NCI-H1092 (cell line): Measurements from ENCODE around the gene WNT4.

Experiments used
- DNase-seq: peaks from one replicate; lab custom pipeline; 2025; lab: John Stamatoyannopoulos, UW

WNT4 gene

DNA sequence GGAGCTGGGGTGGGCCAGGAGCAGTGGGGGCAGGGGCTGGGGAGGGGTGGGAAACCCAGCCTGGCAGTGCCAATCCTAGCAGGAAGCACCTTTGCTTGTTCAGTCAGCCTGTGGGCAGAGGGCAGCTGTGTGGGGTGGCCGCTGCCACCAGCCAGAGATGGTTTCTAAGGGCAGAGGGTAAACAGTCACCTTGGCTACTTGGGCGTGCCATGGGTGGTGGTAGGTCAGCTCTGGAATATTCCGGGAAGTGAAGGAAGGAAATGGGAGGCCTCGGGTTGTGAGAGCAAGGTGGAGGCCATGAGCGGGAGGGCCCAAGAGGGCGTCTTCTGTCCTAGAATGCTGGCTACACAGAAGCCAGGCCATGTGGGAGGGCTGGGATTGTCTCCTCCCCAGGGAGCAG lies 20.7 kb upstream of the WNT4 start:
- no peak for DNase-seq

DNA sequence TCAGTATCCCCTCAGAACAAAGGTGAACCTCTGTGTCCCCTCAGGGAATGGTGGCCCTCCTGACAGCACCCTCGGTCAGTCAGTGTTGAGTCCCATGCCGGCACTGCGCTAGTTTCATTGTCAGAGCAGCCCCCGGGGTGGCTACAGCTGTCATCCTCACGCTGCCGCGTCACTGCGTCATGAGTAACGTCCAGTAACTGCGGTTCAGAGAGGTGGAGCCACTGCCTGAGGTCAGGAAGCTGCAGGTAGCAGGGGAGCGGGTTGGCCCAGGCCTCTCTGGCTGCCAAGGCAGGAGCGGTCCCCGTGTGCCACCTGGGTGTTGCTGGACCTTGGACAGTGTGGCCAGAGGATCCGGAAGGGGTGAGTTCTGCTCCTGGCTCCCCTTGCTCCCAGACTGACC lies 20.2 kb upstream of the WNT4 start:
- DNase-seq: no peak

DNA sequence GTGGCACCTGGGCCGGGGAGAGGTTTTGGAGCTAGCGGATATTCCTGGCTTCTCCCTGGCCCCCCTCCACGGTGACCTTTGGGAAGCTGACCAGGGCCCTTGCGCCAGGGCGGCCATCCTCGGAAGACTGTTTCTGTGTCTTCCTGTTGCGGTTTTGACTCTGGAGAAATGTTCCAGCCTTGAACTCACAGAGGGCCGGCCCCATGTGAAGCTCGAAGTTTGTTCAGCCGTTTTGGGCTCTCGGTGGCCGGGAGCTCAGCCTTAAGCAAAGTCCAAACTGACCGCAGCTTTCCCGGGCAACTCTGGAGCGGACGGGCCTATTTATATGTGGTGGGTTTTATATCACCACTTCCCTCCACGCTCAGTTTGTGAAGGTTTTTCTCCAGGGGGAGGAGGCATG lies 17.0 kb upstream of the WNT4 start:
- DNase-seq: no peak

DNA sequence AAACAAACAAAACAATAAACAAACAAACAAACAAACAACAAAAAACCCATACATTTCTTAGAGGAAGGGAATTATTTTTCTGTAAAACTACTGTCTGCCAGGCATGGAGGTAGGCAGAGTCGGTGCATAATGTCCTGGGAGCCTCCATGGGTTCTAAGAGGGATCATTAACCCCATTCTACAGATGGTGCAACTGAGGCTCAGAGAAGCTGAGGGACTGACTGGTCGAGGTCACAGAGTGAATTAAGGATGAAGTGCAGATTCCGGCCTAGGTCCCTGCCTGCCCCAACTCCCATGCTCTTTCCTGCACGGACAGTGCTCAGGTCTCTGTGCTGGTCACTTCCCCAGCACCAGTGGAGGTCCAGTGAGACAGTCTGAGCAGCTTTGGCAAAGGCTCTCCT lies 15.8 kb upstream of the WNT4 start:
- no peak for DNase-seq

DNA sequence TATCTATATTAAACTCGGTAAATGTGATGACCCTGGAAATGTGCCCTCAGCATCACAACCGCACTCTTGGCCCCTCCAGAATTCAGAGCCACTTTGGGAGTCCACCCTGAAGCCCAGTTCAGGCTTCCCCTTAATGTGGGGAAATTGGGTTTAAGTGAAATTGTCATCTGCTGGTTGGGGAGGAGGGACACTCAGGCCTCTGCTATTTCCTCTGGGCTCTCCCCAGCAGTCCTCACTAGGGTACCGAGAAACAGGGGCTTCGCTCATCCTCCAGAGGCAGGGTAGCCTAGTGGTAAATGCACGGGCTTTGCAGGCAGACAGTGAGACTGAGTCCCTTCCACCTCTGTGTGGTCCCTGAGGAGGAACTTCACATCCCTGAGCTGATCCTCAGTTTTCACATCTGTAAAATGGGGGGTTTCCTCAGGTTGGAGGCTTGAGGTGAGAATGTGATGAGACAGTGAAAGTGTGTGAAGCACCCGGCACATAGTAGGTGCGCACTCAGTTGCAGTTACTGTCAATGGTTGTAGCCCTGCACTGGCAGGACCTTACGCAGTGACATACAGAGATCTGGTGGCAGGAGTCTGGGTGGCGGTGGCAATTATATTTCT lies 14.6 kb upstream of the WNT4 start:
- DNase-seq: no peak

DNA sequence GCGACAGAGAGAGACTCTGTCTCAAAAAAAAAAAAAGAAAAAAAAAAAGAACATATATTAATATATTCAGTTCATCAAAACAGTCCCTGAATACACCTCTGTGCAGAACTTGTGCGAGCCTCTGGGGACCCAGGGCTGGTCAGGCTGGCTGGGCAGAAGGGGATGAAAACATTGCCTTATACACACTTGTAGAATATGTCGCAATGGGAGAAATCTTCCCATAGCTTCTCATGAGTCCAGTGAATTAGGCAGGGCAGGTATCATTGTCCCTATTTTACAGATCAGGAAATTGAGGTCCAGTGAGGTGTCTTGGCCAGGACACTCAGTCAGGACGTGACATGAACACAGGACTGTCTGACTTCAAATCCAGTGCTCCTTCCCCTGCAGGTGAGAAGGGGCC lies 12.6 kb upstream of the WNT4 start:
- DNase-seq: no peak

DNA sequence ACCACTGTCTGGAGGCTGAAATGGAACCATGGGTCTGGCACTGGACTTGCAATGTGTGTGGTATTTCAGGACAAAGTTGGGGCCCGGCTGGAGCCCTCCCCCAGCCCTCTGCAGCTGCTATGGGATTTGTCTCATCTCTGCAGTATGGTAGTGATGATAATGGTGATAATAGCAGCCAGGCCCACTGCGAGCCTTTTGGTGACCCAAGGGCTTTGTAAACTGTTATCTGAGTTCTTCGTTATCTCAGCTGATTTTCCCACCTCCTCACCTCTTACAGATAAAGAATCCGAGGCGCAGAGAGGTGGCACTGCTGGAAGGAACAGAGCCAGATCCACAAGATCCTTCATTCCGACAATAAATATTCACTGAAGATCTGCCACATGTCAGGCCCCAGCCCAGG lies 11.7 kb upstream of the WNT4 start:
- DNase-seq: no peak

DNA sequence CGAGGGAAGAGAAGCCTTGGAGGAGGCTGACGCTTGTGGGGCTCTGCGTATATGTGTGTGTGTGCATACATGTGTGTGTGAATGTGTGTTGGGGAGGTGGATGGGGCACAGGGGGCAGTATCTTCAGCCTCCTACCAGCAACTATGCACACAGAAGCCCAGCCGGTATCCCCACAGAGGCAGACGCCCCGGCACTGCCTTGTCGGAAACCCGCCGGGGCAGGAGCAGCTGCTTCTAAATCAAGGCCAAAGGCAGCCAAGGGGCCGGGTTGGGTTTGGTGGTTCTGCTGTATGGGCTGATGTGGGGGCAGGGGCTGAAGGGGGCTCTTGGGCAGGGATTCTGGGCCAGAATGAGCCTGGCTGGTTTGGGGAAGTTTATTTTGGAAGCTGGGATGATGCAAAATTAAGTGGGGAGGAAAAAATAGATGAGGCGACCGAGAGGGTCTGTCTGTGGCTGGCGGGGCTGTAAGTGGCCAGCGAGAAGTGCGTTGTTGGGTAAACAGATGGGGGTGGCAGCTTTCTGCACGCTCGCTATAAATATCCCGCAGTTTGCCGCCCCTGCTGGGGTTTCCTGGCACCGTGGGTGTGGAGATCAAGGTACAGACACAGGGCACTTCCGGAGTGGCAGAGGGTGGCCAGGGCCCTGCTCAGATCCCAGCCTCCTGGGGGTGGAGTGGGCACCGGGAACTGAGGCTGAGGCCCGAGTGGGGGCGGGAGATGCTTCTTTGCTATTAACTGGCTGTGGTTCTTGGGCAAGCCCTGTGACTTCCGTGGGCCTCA lies 11.0 kb upstream of the WNT4 start:
- peak; percentile 24 for DNase-seq

DNA sequence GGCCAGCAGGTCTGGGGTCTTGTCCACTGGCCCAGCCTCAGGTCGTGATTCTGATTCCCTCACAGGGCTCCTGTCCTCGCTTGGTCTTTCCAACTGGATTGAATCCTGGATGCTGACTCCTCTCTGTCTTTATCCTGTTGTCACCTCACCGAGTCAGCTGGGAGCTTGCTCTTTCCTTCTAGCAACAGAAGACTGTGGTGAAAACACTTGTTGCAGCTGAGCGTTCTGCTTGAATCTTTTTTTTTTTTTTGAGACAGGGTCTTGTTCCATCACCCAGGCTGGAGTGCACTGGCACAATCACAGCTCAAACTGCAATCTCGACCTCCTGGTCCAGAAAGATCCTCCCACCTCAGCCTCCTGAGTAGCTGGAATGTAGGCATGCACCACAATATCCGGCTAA lies 8.0 kb upstream of the WNT4 start:
- DNase-seq: no peak

DNA sequence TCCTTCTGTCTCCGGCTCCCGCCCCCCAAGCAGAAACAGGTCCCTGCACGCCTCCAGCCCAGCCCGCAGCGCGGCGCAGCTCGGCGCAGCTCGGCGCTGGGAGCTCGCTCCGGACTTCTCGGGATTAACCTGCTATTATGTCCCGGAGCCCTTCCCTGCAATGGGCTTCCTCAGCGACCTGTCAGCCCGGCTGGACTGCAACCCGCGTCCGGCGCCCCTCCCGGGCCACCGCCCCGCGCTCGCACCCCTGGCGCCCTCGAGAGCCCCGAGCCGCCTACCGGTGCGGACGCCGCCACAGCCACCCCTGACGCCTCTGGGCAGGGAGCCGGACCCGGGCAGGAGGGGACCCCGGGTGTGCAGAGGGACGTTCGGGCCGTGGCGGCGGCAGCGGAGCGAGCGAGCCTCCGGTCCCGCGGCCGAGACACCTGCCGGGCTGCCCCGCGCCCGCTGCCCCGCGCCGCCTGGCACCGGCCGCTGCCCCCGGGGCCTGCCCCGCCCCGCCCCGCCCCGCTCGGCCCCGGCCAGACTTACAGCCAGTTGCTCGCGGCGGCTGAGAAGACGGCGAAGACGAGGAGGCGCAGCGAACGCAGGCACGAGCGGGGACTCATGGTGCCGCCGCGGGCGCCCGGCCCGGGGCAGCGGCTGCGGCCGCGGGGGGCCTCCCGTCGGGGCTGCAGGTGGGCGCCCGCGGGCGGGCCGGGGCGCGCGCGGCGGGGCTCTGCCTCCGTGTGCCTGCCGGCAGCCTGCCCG lies 407 bp downstream of the WNT4 start:
- no peak for DNase-seq

DNA sequence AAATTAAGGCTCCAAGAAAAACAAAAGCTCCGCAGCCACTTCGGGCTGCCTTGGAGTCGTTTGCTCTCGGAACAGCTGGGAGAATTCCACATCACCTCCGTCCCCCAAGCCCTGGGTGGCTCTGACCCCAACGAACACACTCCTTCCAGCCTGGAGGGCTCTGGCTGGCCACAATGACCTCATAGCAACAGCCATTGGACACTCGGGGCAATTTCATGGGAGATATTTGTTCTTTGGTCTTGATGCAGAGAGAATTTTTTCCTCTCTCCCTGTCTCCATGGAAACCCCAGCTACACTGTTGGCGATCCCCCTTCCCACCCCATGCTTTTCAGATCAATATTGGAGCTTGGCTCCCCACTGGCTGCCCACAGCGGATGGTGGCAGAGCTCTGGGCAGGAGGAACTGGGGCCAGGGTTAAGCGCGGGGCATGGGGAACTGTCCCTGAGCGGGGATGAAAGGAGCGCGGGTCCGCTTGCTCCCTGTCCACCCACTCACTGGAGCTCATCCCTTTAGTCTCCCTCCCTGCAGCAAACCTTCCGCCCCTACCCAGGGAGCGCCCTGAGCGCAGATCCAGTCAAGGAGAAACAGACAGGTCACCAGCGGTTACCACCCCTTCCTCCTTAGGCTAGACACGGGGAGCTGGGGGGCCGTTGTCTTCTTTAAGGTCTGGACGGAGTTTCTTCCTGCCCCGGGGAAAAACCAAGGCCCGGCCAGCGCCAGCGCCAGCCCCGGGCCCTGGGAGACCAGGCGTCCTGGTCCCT lies 1.2 kb downstream of the WNT4 start:
- DNase-seq: no peak

DNA sequence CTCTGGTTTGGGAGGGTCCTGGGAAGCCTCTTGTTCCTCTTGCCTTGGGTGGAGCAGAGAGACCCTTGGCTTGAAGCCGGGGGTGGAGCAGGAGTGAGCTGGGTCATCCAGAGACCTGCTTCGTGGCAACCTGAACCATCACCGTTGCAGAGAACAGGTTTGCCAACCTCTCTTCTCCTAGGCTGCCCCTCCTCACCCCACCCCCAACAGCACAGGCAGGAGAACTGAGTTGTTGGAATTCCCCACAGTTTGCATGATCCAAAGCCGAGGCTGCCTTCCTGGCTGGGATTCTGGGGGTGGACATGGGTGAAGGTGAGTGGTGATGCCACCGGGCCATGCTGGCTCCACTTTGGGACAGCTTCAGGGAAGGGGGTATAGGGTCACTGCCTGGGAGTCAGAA lies 2.2 kb downstream of the WNT4 start:
- no peak for DNase-seq

DNA sequence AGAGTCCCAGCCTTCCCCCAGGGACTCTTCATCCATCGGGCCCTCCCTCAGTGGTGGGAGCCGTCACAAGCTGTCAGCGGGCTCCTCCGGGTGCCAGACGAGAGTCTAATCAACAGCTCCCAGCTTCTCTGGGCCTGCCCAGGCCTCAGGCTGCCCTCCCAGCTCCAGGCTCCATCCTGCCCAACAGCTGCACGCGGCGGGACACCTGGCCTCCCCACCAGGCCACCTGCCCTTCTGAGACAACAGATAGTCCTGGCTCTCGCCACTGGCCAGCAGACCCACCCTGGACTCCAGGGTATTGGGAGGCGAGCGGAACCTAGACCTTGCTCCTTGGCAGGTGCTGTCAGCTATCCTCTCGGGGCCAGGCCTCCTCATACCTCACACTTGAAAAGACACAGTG lies 3.1 kb downstream of the WNT4 start:
- no peak for DNase-seq

DNA sequence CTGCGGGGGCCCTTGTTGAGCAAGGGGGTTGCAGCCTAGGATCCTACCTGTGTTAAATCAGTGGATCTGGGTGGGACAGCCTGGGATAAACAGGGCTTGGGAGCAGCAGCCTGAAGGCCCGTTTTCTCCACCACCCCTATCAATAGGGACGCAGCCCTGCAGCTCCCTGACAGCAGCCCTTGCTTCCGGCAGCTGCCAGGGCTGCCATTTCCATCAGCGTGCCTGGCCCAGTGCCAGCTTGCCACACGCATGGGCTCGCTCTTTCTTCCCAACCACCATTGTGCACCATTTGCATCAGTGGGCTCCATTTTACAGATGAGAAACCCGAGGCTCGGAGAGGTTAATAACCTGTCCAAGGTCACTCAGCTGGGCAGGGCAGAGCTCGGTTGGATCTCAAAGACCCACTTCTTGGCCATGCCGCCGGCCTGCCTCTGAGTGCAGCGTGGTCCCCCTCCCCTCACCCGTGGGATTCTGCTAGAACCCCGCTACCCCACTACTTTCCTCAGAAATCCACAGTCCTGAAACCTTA lies 3.8 kb downstream of the WNT4 start:
- peak; percentile 34 for DNase-seq

DNA sequence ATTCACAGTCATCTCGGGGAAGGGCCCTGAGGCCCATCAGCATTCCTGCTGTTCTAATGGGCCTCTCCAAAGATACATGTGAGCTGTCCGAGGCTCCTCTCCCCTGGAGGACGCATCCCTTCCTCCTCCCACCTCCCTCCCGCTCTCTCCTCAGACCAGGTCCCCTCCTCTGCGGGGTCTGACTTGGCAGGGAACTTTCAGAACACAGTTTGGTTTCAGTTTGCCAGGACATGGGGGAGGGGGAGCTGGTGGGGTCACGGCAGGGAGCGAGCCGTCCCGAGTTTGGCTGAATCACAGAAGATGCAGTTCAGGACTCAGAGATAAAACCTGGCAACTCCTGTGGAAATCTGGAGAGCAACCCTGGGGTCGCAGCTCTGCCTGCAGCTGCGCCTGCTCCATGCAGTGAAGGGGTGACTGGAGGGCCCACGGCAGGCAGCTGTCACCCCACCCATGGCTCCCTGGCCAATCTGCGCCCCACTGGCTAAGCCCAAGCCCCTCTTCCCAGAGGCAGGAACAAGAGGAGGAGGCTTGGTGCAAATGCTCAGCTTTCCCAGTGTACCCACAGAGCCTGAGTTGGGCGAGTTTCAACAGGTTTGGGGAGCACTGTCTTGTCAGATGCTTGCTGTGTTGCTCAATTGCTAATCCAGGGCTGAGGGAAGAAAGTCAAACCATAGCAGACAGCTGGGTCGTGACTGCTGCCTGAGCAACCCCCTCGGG lies 5.7 kb downstream of the WNT4 start:
- DNase-seq: no peak

DNA sequence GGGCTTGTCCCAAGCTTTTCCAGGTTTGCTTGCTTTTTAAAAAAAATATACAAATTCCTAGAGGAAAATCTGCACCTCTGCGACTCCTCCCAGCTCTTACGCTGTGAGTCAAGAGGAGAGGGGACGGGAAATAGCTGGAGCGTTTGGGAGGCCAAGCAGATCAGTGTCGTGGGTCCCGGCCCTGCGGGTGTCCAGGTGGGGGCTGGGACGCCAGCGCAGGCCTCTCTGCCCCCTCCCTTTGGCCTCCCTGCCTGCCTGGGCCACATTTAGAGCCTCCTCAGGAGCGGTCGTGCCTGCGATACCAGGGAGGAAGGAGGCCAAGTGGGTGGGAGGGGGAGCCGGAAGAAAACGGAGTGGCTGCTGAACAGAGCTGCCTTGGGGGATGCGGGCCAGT lies 9.0 kb downstream of the WNT4 start:
- DNase-seq: no peak

DNA sequence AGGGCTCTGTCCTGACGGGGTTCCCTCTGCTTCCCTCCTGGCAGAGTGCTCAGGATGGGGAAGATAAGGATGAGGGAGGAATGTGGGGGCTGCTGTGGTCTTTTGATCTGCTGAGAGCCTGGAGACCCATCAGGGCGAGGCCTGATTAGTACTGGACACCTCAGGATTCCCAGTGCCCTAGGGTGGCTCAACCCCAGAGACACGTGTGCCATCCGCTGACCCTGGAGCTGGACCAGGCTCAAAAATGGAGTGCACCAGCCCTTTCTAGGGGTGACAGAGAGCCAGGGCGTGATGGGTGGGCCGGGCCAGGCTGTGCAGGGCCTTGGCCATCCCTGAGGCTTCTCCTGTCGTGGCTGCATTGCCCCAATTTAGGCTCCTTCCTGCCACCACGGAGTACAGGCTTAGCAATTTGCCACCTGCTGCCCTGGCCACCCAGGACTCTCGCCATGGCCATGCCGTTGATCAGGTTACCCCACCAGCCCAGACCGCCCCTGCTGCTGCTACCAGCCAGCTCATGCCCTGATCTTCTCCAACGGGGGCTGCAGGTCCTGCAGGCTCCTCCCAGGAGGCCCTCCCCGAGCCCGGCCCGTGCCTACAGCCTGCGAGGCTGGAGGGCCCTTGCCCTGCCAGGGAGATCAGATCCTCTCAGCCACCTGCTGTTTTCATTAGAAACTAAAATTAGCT lies 9.5 kb downstream of the WNT4 start:
- no peak for DNase-seq

DNA sequence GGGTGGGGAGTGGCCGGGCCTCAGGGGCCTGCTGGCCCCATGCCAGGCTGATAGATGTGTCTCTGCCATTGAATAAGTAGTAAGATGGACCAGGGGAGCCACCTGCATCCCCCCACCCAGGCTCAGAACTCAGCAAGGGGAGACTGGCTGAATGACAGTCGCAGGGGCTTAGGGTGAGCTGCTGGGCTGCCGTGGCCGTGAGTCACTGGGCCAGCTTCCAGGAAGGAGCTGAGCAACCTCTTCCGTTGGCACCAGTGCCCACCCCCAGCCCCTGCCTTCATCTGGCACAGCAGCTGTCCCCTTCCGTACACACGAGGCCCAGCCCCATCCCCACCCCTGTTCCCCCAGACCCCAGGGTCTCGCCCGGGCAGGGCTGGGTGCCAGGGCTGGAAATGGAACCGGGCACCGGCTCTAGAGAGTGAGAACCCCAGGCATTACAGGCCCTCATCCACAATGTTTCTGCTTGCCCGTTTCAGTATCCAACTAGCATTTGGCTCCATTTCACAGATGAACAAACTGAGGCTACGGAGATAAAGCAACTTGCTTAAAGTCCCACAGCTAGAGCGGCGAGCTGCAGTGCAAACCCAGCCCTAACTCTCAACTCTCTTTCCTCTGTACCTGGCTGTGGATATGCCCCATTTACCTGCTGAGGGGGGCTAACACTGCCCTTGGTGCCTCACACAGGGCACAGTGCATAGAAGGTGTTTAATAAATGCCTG lies 10.2 kb downstream of the WNT4 start:
- DNase-seq: no peak

DNA sequence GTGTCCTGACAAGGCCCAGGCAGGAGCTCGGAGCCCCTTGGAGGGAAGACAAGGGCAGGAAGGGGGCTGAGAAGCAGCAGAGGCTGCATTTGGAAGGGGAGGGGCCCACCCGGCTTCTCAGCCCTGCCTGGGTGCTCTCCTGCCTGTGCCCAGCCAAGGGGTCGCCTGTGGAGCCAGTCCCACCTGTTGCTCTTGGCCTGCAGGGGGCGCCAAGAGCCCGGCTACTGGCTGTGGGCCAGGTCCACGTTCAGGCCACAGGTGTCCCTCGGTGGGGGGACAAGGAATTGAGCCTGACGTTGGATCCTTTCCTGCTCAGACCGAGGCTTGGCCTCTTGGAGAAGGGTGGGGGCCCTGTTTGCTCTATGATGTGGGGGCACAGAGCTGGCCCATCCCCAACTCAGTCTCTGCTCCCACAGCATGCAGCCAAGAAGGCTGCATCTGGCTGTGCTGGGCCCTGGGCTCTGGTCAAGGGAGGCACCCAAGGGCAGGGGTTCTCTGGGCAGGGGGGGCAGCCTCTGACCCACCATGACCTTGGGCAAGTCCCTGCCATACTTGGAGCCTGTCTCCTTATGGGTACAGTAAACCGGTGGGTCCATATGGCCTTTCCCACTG lies 10.9 kb downstream of the WNT4 start:
- peak; percentile 64 for DNase-seq

DNA sequence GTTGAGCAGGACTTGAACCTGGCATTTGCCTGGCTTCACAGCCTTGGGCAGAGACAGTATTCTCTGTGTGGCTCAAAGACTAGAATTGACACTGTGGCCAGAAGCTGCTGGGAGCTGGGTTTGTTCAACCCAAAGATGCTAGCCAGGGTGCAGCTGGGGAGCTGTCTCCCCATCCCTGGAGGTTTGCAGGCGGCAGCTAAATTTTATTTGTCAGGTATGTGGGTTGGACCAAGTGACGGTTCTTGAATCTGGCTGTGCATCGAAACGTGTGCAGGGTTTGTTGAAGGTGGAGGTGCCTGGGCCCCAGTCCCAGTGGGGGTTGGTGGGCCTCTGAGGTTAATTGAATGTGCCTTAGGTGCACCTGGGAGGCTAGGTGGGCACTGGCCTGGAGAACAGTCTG lies 11.8 kb downstream of the WNT4 start:
- DNase-seq: no peak
